OCI-LY3 (cell line): Measurements from ENCODE around the gene ASB6.

Experiments used
- H2AFZ ChIP-seq: fragments of 200-600, 300-600 bp; shearing (Covaris generic); 2 replicates; pipeline ENCODE4 v1.6.0; 2014; ENCODE audit warnings: antibody characterized with exemption, low read depth, low read length
- H3K27ac ChIP-seq: fragments of 200-600, 300-600 bp; sonication (generic); 2 replicates; pipeline ENCODE4 v1.5.1; 2014; ENCODE audit warnings: mild to moderate bottlenecking, low read length, moderate library complexity, mixed read lengths
- H3K27me3 ChIP-seq: fragments of 200-600, 300-600 bp; sonication (generic); 2 replicates; pipeline ENCODE4 v1.6.1; 2014; ENCODE audit warnings: low read depth, low read length, mixed read lengths
- H3K36me3 ChIP-seq: fragments of 200-600, 300-600 bp; sonication (generic); replicated peaks from 2 replicates; pipeline ENCODE3; 2014; ENCODE audit warnings: low read depth, low read length, mixed read lengths
- H3K4me1 ChIP-seq: fragments of 300-600, 200-600 bp; sonication (generic); 2 replicates; pipeline ENCODE4 v1.6.1; 2014; ENCODE audit warnings: low read length, mixed read lengths
- H3K4me2 ChIP-seq: fragments of 200-600, 300-600 bp; sonication (generic); 2 replicates; pipeline ENCODE4 v1.6.1; 2014; ENCODE audit warnings: low read length, mixed read lengths
- H3K4me3 ChIP-seq: fragments of 300-600, 200-600 bp; sonication (generic); 2 replicates; pipeline ENCODE4 v1.5.1; 2014; ENCODE audit warnings: antibody characterized with exemption, mild to moderate bottlenecking, low read length, moderate library complexity
- H3K79me2 ChIP-seq: fragments of 300-600, 200-600 bp; shearing (Covaris generic); 2 replicates; pipeline ENCODE4 v1.6.1; 2014; ENCODE audit warnings: mild to moderate bottlenecking, low read length, mixed read lengths
- H3K9ac ChIP-seq: fragments of 300-600, 200-600 bp; shearing (Covaris generic); 2 replicates; pipeline ENCODE4 v1.6.0; 2014; ENCODE audit warnings: mild to moderate bottlenecking, low read length, moderate library complexity
- H3K9me3 ChIP-seq: fragments of 200-600, 300-600 bp; shearing (Covaris generic); 2 replicates; pipeline ENCODE4 v1.6.1; 2014; ENCODE audit warnings: low read length, mixed read lengths; ENCODE audit not compliant: insufficient read depth
- H4K20me1 ChIP-seq: fragments of 200-600, 300-600 bp; sonication (generic); 2 replicates; pipeline ENCODE4 v1.6.1; 2016; ENCODE audit warnings: low read length, mixed read lengths; ENCODE audit not compliant: insufficient read depth
- EZH2phosphoT487 ChIP-seq: fragments of 200-600 bp; shearing (Covaris generic); IDR thresholded peaks from 2 replicates; pipeline ENCODE4 v1.6.1; 2018; ENCODE audit warnings: antibody characterized with exemption, mixed run types, low read depth
- TF ChIP-seq, protein P1 (sequence below): fragments of 200-600, 300-600 bp; sonication (generic); IDR thresholded peaks from 2 replicates; pipeline ENCODE4 v1.5.1; 2014; ENCODE audit warnings: antibody characterized with exemption, low read length, low read depth

Gene ASB6

DNA sequence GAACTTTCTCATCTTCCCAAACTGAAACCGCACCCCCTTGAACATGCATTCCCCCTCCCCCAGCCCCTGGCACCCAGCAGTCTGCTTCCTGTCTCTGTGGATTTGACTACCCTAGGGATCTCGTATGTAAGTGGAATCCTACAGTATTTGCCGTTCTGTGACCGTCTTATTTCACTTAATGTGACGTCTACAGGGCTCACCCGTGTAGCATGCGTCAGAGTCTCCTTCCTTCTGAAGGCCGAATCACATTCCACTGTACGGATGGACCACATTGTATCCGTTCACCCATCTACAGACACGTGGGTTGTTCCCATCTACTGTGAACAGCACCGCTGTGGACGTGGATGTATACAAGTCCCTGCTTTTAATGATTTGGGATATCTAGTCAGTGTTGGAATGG lies 28.0 kb upstream of the ASB6 start:
- TF ChIP-seq, protein P1, sequence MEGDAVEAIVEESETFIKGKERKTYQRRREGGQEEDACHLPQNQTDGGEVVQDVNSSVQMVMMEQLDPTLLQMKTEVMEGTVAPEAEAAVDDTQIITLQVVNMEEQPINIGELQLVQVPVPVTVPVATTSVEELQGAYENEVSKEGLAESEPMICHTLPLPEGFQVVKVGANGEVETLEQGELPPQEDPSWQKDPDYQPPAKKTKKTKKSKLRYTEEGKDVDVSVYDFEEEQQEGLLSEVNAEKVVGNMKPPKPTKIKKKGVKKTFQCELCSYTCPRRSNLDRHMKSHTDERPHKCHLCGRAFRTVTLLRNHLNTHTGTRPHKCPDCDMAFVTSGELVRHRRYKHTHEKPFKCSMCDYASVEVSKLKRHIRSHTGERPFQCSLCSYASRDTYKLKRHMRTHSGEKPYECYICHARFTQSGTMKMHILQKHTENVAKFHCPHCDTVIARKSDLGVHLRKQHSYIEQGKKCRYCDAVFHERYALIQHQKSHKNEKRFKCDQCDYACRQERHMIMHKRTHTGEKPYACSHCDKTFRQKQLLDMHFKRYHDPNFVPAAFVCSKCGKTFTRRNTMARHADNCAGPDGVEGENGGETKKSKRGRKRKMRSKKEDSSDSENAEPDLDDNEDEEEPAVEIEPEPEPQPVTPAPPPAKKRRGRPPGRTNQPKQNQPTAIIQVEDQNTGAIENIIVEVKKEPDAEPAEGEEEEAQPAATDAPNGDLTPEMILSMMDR = no peak
- no peak for TF ChIP-seq EZH2phosphoT487
- Histone ChIP-seq H2AFZ (no peak overlapping the region), H3K4me2 (no peak overlapping the region), H3K9ac (no peak overlapping the region), H3K27ac (no peak overlapping the region), H3K9me3 (no peaks in the 10 kb centered on the region), H3K79me2 (no peaks in the 10 kb centered on the region), H3K36me3 (no peaks in the 10 kb centered on the region), H4K20me1 (no peaks in the 10 kb centered on the region), H3K4me1 (no peaks in the 10 kb centered on the region), H3K27me3 (no peaks in the 10 kb centered on the region), H3K4me3 (no peak overlapping the region)

DNA sequence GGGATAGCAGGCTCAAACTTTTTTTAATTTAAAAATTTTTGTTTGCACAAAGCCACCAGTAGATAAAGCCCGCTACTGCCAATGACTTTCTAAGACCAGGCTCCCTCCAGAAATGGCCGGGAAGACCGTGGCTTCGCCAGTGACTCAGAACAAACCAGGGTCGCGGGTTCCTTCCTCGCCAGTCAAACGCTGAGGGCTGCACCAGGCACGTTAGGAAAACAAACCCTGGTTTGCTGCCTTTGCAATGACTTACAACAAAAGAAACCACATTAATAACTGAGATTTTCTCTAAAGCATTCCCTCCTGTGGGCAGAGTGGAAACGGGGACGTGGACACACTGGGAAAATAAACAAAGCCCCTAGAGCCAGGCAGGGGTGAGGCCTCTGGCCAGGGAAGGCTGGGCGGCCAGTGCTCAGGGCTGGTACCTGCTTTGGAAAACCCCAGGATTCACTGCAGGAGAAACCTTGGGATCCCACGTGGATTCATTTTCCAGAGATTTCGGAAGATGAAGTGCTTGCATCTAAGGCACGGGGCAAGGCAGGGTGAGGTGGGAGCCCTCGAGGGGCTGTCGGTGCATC lies 27.3 kb upstream of the ASB6 start:
- no peak overlapping the region for H3K4me2 ChIP-seq
- no peaks in the 10 kb centered on the region for H3K4me1 ChIP-seq
- H3K4me3 ChIP-seq = no peak overlapping the region
- no peaks in the 10 kb centered on the region for H4K20me1 ChIP-seq
- no peak overlapping the region for H2AFZ ChIP-seq
- TF ChIP-seq, protein P1 = no peak
- no peak for TF ChIP-seq EZH2phosphoT487
- no peaks in the 10 kb centered on the region for H3K9me3 ChIP-seq
- no peak overlapping the region for H3K9ac ChIP-seq
- no peaks in the 10 kb centered on the region for H3K36me3 ChIP-seq
- H3K79me2 ChIP-seq = no peaks in the 10 kb centered on the region
- no peak overlapping the region for H3K27ac ChIP-seq
- no peaks in the 10 kb centered on the region for H3K27me3 ChIP-seq

DNA sequence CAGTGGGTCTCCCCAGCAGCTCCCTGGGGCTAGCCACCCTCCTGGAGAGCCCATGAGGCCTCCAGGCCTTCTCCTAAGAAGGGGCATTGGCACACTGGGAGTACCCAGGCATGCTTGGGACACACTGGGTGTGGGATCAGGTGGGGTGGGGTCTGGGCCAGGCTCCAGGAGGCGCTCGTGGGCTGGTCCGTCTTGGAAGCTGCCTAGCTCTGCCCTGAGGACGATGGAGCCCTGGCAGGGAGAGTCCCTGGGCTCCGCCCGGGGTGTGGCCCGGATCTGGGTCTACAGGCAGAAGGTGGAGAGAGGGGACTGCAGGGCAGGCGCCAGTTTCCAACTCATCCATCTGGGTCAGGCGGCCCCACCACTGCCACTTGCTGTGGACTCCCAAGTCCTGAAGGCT lies 25.9 kb upstream of the ASB6 start:
- no peaks in the 10 kb centered on the region for H3K79me2 ChIP-seq
- no peaks in the 10 kb centered on the region for H4K20me1 ChIP-seq
- no peaks in the 10 kb centered on the region for H3K9me3 ChIP-seq
- no peaks in the 10 kb centered on the region for H3K36me3 ChIP-seq
- no peak overlapping the region for H3K27ac ChIP-seq
- no peak overlapping the region for H3K4me3 ChIP-seq
- no peaks in the 10 kb centered on the region for H3K4me1 ChIP-seq
- H3K27me3 ChIP-seq = no peaks in the 10 kb centered on the region
- no peak overlapping the region for H3K4me2 ChIP-seq
- H3K9ac ChIP-seq = no peak overlapping the region
- no peak for TF ChIP-seq EZH2phosphoT487
- TF ChIP-seq, protein P1 = no peak
- no peak overlapping the region for H2AFZ ChIP-seq

DNA sequence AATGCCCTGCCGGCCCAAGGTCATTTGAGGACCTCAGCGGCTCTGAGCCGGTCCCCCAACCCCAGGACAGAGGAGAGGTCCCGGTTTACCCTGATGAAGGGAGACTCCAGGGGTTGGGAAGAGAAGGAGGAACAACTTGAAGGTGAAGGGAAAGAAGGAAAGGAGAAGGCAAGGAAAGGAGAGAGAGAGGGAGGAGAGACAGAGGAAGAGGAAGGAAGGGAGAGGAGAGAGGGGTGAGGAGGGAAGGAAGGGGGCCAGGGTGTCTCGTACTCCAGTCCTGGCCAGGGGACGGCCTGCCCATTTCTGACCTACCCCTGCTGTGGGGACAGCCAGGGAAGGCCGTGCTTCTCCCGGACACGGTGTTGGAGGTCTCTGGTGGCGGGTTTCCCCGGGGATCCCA lies 25.4 kb upstream of the ASB6 start:
- no peaks in the 10 kb centered on the region for H3K79me2 ChIP-seq
- no peaks in the 10 kb centered on the region for H3K27me3 ChIP-seq
- H3K4me1 ChIP-seq = no peaks in the 10 kb centered on the region
- no peaks in the 10 kb centered on the region for H4K20me1 ChIP-seq
- no peak overlapping the region for H3K4me2 ChIP-seq
- H3K9me3 ChIP-seq = no peaks in the 10 kb centered on the region
- H3K36me3 ChIP-seq = no peaks in the 10 kb centered on the region
- no peak overlapping the region for H3K4me3 ChIP-seq
- no peak overlapping the region for H3K27ac ChIP-seq
- TF ChIP-seq, protein P1 = no peak
- TF ChIP-seq EZH2phosphoT487 = no peak
- H2AFZ ChIP-seq = no peak overlapping the region
- H3K9ac ChIP-seq = no peak overlapping the region
